GOT3 (cell line): Measurements from ENCODE around the gene ABCF1.

Experiments
- DNase-seq: peaks from one replicate; lab custom pipeline; 2025; ENCODE audit warnings: mixed read lengths; lab: John Stamatoyannopoulos, UW

The ABCF1 gene

DNA sequence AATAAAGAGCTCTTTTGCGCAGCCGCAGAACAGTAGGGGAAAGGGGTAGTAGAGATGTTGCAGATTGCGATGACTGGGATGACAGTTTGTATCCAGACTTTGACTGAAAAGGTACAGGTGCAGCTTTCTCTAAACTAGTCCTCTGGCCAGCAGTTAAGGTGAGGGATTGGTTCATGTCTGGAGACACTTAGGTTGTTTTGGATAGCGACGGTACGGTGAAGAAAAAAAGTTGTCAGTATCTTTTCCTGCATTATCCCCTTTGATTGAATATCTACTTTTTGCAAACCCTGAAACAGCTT is 13.6 kb upstream of the ABCF1 start:
- no peak for DNase-seq

GRCh38 chr6:30560930-30561329 is 10.3 kb upstream of the ABCF1 start:
- no peak for DNase-seq

DNA sequence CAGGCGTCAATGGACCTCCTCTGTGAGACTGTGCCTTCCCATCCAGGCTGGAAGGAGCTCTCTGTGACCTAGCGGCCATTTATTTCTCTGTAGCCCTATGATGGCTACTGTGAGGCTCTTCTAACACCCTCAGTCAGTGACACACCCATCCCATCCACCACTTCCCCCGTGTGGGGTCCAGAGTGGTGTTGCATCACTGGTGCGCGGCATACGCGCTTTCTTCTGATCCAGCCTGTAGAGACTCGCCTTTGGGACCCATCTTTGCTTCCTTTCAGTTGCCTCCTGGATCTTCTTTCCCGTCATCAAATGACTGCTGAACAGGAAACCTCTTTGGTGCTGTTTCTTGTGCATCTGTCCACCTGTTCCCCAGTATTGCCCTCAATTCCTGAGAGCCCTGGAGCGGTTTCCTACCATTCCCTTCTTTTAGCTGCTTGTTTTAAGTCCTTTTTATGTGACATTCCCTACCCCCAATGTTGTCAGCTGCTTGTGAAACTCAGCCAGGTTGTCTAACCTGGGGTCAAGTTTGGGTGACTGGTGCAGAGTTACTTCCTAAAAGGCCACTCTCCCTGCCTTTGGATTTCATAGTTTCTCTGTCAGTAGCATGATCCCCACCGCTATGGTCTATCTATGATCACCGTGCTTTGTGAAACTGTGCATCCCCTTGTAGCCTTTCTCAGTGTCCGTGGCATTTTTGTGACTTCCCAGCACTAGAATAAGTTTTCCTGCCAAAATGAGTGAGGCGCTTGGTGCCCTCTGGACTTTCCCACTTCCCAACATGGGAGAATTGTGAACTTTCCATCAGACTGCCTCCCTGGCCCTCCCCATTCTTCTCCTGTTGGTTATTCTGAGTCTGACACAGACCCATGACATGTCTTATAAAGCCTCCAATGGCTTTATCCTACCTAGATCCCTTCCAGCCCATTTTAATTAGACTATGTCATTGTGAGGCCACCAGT is 8.5 kb upstream of the ABCF1 start:
- DNase-seq = no peak

- no peak for DNase-seq
Measured at GRCh38 chr6:30564114-30564513, 7.1 kb upstream of the ABCF1 start.

DNA sequence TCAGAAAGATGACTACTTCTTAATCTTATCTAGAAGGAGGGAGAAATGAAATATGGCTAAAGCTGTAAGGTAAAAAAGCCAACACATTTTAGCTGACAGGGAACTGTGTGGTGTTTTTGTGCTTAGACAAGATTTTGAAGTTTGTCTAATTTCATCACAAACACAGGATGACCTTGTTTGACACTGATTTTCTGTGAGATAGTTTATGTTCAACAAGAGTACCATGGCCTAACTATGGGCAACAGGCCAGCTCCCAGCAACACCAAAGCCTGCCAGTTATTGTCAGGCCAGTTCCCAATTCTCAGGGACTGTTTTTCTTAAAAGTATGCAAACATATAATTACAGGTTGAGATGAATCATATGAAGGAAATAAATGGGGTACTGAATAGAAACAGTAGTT is 5.5 kb upstream of the ABCF1 start:
- no peak for DNase-seq

DNA sequence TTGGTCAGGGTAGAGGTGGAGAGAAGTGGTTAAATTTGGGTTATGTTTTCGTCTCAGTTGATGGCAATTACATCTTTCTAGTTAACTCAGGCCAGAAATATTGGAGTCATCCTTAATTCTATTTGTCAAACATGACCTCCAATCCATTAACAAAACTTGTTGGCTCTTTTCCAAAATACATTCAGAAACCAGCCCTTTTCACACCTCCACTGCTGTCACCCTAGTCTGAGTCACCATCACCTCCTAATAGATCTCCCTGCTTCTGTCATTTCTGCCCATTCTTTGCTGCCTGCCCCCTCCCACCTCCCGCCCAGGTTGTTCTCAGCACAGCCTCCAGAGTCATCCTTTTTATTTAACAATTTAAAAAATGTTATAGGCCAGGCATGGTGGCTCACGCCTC is 3.0 kb upstream of the ABCF1 start:
- no peak for DNase-seq

GRCh38 chr6:30570263-30570662 is 979 bp upstream of the ABCF1 start:
- DNase-seq = no peak

- DNase-seq = no peak
Measured at GRCh38 chr6:30570740-30571074, 535 bp upstream of the ABCF1 start.

DNA sequence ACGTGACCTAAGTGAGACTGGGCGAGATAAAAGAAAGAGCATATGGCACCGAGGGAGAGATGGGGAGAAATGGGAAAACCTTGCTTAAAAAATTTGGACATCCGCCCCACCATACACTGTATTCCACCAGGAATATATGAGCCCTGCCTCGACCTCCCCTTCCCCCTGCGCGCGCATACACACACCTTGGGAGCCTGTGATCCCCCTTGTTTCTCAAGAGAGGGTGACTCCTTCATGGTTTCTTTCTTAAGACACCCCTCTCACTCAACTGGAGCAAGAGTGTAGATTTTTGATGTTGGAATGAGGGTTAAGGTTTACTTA is 480 bp downstream of the ABCF1 start:
- no peak for DNase-seq

GRCh38 chr6:30572148-30572547 is 906 bp downstream of the ABCF1 start:
- no peak for DNase-seq

- DNase-seq = no peak
Measured at GRCh38 chr6:30573113-30573512, 1.9 kb downstream of the ABCF1 start.

DNA sequence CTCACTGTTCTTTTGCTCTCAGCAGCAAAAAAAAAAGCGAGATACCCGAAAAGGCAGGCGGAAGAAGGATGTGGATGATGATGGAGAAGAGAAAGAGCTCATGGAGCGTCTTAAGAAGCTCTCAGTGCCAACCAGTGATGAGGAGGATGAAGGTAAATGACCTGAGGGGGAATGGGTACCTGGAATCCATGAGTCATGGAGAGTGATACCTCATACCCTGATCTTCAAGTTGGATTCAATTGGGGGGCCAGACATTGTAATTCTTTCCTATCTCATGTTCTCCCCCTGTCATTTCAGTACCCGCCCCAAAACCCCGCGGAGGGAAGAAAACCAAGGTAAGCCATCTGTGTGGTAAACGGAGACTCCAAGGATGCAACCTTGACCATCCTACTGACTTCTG is 6.8 kb downstream of the ABCF1 start:
- no peak for DNase-seq

DNA sequence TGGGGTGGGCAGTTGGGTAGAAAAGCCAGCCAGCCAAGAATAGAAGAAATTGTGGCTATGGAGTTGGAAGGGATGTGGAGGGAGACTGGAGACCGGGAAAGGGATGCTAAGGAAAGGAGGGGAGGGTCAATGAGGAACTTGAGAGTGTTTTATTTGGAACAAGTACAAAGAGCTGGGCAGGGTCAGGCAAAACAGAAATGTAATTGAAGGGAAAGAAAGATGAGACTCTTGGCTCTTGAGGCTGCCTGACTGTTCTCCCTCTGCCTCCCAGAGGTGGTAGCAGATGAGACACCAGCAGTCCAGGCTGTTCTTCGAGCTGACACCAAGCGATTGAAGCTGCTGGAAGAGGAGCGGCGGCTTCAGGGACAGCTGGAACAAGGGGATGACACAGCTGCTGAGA is 12.7 kb downstream of the ABCF1 start:
- no peak for DNase-seq

DNA sequence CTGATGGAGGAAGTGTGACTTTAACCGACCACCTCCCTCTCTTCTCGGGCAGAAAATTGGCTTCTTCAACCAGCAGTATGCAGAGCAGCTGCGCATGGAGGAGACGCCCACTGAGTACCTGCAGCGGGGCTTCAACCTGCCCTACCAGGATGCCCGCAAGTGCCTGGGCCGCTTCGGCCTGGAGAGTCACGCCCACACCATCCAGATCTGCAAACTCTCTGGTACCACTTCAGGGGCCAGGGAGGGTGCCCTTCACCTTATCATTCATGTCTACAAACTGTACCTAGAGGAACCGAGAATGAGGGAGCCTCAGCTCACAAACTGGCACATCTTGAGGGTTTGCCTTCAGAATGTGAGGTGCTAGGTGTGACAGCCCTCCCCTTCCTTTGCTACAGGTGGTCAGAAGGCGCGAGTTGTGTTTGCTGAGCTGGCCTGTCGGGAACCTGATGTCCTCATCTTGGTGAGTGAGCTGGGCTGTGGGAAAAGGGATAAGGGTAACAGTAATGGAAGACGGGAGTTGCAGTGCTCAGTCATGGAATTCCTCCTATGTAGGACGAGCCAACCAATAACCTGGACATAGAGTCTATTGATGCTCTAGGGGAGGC is 18.6 kb downstream of the ABCF1 start:
- DNase-seq = no peak

DNA sequence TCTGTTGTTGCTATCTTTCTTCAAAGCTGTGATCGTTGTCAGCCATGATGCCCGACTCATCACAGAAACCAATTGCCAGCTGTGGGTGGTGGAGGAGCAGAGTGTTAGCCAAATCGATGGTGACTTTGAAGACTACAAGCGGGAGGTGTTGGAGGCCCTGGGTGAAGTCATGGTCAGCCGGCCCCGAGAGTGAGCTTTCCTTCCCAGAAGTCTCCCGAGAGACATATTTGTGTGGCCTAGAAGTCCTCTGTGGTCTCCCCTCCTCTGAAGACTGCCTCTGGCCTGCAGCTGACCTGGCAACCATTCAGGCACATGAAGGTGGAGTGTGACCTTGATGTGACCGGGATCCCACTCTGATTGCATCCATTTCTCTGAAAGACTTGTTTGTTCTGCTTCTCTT is 19.3 kb downstream of the ABCF1 start:
- no peak for DNase-seq

DNA sequence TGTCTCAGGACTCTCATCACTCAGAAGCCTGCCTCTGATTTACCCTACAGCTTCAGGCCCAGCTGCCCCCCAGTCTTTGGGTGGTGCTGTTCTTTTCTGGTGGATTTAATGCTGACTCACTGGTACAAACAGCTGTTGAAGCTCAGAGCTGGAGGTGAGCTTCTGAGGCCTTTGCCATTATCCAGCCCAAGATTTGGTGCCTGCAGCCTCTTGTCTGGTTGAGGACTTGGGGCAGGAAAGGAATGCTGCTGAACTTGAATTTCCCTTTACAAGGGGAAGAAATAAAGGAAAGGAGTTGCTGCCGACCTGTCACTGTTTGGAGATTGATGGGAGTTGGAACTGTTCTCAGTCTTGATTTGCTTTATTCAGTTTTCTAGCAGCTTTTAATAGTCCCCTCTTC is 19.8 kb downstream of the ABCF1 start:
- DNase-seq = no peak

DNA sequence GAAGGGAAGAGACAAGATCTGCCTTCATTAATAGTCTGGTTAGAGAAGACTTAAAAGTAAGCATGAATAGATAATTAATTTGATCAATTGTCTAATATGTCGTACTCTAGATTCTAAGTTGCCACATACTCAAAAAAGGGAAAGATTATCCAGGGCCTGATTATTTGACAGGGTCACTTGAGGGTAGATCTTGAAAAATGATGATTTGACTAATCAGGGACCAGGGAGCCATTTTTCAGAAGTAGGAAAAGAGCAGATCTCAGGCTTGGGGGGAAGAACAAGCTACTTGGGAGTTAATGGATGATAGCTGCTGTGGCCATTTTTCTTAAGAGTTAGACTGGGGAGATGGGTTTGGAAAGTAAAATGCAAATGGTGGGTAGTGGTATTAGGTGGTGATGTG is 21.0 kb downstream of the ABCF1 start:
- no peak for DNase-seq

DNA sequence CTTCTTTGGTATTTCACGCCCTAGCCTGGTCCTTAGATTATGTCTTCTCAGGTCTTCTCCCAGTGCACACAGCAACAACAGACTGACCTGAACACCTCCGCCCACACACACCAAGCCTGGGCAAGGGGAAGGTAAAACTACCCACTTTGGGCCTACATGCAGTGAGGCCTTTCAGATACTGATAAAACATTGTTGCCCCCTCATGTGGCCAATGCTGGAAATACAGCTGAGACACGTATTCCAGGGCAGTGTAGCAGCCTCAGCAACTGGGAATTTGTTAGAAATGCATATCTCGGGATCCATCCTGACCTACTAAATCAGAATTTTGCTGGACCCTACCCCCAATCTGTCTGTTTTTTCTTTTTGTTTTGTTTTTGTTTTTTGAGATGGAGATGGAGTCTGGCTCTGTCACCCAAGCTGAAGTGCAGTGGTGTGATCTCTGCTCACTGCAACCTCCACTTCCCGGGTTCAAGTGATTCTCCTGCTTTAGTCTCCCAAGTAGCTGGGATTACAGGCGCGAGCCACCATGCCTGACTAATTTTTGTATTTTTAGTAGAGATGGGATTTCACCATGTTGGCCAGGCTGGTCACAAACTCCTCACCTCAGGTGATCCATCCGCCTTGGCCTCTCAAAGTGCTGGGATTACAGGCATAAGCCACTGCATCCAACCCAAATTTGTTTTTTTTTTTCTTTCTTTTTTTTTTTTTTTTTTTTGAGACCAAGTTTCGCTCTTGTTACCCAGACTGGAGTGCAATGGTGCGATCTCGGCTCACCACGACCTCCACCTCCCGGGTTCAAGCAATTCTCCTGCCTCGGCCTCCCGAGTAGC is 26.3 kb downstream of the ABCF1 start:
- DNase-seq = peak; percentile 27

DNA sequence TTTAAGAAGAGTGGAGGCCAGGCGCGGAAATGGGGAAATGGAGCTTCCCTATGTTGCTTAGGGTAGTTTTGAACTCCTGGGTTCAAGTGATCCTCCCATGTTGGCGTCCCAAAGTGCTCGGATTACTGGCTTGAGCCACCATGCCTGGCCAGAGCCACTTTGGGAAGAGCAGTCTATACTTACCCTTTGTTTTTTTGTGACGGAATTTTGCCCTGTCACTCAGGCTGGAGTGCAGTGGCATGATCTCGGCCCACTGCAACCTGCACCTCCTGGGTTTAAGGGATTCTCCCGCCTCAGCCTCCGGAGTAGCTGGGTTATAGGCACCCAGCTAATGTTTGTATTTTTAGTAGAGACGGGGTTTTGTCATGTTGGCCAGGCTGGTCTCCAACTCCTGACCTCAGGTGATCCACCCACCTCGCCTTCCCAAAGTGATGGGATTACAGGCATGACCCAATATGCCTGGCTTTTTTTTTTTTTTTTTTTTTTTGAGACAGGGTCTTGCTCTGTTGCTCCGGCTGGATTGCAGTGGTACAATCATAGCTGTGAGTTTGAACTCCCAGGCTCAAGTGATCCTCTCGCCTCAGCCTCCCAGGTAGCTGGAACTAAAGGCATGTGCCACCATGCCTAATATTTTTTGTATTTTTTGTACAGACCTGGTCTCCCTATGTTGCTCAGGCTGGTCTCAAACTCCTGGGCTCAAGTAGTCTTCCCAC is 27.8 kb downstream of the ABCF1 start:
- no peak for DNase-seq

DNA sequence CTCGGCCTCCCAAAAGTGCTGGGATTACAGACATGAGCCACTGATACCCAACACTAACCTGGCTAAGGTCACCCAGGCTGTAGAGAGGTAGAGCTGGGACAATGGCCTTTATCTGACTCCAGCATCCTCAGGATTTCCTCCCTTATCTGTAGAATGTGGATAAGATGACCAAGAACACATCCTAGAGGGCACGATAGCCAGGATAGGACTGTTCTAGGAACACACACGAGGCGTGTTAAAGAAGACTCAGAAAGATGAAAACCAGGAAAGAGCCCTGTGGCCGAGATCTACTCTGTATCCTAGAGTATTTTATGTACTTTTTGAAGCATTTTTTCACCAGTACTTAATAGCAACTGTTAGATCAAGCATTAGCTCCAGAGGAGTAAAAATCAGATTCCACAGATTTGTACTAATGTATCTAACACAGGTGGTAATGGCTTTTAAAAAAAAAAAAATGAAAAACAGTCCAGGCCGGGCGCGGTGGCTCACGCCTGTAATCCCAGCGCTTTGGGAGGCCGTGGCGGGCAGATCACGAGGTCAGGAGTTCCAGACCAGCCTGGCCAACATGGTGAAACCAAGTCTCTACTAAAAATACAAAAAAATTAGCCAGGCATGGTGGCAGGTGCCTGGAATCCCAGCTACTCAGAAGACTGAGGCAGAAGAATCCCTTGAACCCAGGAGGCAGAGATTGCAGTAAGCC is 28.5 kb downstream of the ABCF1 start:
- no peak for DNase-seq

DNA sequence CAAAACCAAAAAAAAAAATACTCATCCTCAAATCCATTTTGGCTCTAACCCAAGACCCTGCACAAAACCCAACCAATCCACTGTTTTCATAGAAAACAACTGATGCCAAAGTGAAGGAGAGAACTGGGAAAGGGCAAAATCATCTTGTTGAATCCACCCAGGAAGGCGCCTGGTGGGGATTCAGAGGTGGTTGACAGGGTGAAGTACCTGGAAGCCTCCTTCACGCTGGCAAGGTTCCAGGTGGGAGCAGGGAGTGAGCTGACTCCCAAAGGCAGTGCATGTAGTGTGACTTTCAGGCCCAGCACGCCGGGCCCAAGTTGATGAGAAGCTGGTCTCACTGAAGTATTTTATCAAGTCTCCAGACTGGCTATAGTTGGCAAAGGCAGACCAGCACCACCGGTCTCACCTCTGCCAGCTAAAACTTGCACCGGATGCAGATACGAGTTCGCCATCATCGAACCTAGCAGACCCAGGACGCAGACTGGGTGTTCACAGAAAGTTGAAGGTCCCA is 29.3 kb downstream of the ABCF1 start:
- DNase-seq = no peak

DNA sequence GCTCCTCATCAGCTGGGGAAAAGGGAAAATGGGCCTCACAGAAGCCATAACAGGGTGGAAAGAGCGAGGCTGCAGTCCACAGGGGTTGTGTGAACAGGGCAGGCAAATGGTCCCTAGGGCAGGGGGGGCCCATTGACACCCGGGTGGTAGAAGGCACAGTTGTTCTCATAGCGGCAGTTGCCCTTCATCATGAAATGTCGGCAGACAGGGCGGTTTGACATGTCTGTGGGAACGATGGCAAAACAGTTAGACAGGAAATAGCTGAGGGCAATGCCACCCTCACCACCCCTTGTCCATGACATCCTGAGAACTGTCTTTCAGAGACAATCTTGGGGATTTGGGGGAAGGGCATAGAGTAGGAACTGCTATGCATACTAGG is 30.2 kb downstream of the ABCF1 start:
- DNase-seq = no peak
